ENCODE measurements around the gene LDLRAD3.

DNA sequence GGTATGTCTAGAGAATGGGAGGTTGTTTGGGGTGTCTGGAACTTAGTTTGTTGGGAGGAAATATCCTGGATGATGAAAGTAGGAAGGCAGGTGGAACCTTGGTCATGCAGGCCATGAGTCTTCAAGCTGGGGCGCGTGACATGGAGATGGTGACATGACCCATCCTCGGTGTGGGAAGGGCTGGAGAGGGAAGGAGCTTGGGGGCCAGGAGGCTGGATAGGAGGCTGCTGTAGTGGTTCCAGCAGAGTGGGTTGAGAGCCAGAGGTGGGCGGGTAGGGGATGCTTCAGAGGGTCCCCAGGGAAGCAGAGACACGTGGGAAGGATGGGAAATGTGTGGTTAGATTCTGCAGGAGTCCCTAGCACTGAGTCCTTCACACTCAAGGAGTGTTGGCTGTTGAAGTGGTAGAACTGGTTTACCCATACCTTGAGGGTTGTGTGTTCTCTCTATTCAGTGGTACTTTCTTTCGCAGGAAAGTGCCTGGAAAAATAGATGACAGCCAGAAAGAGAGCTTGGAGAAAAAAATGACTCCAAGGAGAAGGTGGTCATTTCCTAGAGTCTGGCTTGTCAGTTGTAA is 56.8 kb downstream of the LDLRAD3 start:
- no peak for TF ChIP-seq CTCF (IDR thresholded peaks at IDR 0.05)
- TF ChIP-seq POLR2A (IDR thresholded peaks at IDR 0.05): no peak

Measured in adrenal gland (tissue), 5 donors.